SU-DHL-6 (cell line): Measurements from ENCODE around the gene IL1A.

Source experiments
- EZH2phosphoT487 ChIP-seq: fragments of 200-600 bp; sonication (generic), shearing (Covaris generic); conservative IDR thresholded peaks from 2 replicates; pipeline ENCODE4 v1.6.1; 2018; ENCODE audit warnings: mild to moderate bottlenecking, antibody characterized with exemption, low read length, moderate library complexity, mixed read lengths
- TF ChIP-seq, protein P1 (sequence below): fragments of 200-600 bp; sonication (generic); IDR thresholded peaks from one replicate; pipeline ENCODE4 v1.5.1; 2017; ENCODE audit warnings: antibody characterized with exemption, mild to moderate bottlenecking, low read length, moderate library complexity; ENCODE audit not compliant: insufficient read depth, poor library complexity, severe bottlenecking

DNA sequence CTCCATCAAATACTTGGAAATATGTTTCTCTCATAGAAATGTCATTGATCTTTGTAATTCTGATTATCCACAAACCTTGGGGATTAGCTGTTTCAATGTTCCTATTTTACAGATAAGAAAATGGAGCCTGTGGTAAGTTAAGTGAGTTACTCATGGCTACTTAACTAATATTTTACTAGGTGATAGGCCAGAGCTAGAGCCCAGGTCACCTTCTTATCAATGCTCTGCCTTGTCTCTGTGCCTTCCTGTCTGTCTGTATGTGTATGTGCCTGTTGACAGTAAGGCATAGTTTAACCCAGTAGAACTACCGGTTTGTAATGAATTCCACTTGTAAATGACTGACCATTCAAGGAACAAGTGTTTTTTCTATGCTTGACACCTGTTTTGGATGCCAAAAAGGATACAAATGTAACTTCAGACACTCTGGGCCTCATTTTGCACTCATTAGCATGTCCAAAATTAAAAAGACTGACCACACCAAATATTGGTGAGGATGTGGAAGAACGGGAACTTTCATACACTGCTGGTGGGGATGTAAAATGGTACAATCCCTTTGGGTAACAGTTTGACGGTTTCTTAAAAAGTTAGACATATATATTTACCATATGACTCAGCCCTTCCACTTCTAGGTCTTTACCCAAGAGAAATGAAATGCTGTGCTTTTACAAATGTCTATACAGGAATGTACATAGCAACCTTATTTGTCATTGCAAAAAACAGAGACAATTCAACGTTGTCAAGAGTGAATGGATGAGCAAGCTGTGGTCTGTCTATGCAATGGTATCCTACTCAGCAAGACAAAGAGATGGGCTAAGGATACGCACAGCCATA lies 19.6 kb upstream of the IL1A start:
- TF ChIP-seq, protein P1, sequence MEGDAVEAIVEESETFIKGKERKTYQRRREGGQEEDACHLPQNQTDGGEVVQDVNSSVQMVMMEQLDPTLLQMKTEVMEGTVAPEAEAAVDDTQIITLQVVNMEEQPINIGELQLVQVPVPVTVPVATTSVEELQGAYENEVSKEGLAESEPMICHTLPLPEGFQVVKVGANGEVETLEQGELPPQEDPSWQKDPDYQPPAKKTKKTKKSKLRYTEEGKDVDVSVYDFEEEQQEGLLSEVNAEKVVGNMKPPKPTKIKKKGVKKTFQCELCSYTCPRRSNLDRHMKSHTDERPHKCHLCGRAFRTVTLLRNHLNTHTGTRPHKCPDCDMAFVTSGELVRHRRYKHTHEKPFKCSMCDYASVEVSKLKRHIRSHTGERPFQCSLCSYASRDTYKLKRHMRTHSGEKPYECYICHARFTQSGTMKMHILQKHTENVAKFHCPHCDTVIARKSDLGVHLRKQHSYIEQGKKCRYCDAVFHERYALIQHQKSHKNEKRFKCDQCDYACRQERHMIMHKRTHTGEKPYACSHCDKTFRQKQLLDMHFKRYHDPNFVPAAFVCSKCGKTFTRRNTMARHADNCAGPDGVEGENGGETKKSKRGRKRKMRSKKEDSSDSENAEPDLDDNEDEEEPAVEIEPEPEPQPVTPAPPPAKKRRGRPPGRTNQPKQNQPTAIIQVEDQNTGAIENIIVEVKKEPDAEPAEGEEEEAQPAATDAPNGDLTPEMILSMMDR = no peak
- no peak for TF ChIP-seq EZH2phosphoT487
